ENCODE results near the gene VAC14.
"Not testable (repeated sequence)": the region's sequence is repeated elsewhere in the genome, so short reads cannot be mapped to it uniquely, and the experiment has no call there.

VAC14 gene

GRCh38 chr16:70644763-70645597 is 156.0 kb downstream of the VAC14 start:
- DNase-seq (ENCODE audit: low spot score): no peak

GRCh38 chr16:70643264-70643663 is 157.7 kb downstream of the VAC14 start:
- DNase-seq (ENCODE audit: low spot score): not testable (repeated sequence)

- no peak for DNase-seq (ENCODE audit: low spot score)
Observed at GRCh38 chr16:70642633-70643032, 158.3 kb downstream of the VAC14 start.

- no peak for DNase-seq (ENCODE audit: low spot score)
Observed at GRCh38 chr16:70638814-70639792, 161.9 kb downstream of the VAC14 start.
